D341Med (cell line): ENCODE data around the gene RGCC.

Experiments used
- DNase-seq: peaks from one replicate; pipeline ENCODE4 v3.0.0; 2012; ENCODE audit warnings: low spot score

The RGCC gene

GRCh38 chr13:41516760-41517159 lies 59.4 kb downstream of the RGCC start:
- no peak for DNase-seq

- DNase-seq, result no peak
Observed at GRCh38 chr13:41520016-41520659, 62.8 kb downstream of the RGCC start.
